ENCODE data around the gene CAMSAP2. TPM values are rescaled to one million over a fixed set of nuclear protein-coding genes. Genes with fewer than 3 reads are reported as not detected.

The CAMSAP2 gene
- total RNA-seq, 1 donor from 2014 or later, result 27.9 TPM

DNA sequence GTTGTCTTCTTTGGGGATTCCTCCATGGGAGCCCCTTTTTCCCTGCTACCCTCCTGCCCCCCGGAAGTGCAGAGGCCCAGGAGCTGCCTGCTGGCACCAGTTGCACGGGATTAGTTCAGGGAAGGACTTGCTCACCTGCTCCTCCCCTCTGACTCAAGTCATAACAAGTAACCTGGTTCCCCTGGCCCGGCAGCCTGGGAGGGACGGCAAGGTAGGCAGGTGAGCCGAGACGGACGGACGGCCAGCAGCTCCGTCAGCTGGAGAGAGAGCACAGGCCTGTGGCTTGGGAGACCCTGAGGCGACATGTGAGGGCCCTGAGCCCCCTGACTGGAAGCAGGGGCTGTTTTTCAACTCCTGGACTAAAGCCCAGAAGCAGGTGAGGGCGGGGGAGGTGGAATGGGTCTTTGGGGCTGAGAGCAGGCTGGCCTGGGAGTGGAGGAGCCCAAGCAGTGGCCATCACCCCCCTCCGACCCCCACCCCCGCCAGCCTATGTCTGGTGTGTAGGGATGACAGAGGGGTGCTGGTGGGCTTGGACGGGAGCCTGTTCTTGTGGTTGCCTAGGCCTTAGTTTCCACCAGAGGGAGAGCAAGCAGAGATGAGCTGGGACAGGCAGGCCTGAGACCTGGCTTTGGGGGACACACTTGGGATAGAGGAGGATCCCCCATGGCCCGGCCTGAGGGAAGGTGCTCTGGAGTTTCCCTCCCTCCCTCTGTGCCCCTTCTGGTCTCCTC lies 156.2 kb downstream of the CAMSAP2 start, which contains the start of gene INAVA:
TSS of gene INAVA (plus strand) at position 189 of the 731 bp plus-strand sequence. CDS start 3,501 bp downstream, outside the sequence.
- Mint-ChIP-seq H3K36me3 (ENCODE audit: insufficient read depth) (peaks cover 11% of the 10 kb centered on the region), H3K27me3 (no peaks in the 10 kb centered on the region), H3K4me3 (ENCODE audit: low read depth) (peak within 1 kb of the TSS; percentile 85), H3K9me3 (ENCODE audit: low read depth) (no peaks in the 10 kb centered on the region), H3K4me1 (ENCODE audit: low read depth) (peaks cover 59% of the 10 kb centered on the region), H3K27ac (peak within 1 kb of the TSS; percentile 99)
- DNase-seq (ENCODE audit: low spot score, unreplicated experiment), result no peak
- TF ChIP-seq, protein P1, sequence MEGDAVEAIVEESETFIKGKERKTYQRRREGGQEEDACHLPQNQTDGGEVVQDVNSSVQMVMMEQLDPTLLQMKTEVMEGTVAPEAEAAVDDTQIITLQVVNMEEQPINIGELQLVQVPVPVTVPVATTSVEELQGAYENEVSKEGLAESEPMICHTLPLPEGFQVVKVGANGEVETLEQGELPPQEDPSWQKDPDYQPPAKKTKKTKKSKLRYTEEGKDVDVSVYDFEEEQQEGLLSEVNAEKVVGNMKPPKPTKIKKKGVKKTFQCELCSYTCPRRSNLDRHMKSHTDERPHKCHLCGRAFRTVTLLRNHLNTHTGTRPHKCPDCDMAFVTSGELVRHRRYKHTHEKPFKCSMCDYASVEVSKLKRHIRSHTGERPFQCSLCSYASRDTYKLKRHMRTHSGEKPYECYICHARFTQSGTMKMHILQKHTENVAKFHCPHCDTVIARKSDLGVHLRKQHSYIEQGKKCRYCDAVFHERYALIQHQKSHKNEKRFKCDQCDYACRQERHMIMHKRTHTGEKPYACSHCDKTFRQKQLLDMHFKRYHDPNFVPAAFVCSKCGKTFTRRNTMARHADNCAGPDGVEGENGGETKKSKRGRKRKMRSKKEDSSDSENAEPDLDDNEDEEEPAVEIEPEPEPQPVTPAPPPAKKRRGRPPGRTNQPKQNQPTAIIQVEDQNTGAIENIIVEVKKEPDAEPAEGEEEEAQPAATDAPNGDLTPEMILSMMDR (IDR thresholded peaks at IDR 0.05; ENCODE audit: unreplicated experiment), result no peak

DNA sequence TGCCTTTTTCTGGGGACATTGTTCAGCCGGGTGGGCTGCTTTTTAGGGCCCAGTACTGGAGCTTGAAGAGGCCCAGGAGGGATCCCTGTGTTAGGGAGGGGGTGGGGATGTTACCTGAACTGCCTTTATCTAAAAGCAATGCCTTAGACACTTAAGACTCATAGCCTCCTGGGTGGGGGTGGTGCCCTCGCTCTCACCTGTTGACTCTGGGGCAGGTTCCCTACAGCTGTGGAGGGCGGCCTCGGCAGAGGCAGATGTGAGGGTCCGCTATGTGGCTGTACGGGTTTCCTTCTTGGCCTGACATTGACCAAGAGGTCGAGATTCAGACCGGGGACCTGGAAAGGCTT lies 156.7 kb downstream of the CAMSAP2 start:
- TF ChIP-seq, protein P1 (IDR thresholded peaks at IDR 0.05; ENCODE audit: unreplicated experiment), result no peak
- DNase-seq (ENCODE audit: low spot score, unreplicated experiment), result no peak
- peaks cover 59% of the 10 kb centered on the region for H3K4me1 Mint-ChIP-seq (ENCODE audit: low read depth)
- H3K36me3 Mint-ChIP-seq (ENCODE audit: insufficient read depth), result peaks cover 11% of the 10 kb centered on the region
- peak overlapping the region; percentile 99 for H3K27ac Mint-ChIP-seq
- H3K27me3 Mint-ChIP-seq, result no peaks in the 10 kb centered on the region
- no peaks in the 10 kb centered on the region for H3K9me3 Mint-ChIP-seq (ENCODE audit: low read depth)
- H3K4me3 Mint-ChIP-seq (ENCODE audit: low read depth), result peak overlapping the region; percentile 85

DNA sequence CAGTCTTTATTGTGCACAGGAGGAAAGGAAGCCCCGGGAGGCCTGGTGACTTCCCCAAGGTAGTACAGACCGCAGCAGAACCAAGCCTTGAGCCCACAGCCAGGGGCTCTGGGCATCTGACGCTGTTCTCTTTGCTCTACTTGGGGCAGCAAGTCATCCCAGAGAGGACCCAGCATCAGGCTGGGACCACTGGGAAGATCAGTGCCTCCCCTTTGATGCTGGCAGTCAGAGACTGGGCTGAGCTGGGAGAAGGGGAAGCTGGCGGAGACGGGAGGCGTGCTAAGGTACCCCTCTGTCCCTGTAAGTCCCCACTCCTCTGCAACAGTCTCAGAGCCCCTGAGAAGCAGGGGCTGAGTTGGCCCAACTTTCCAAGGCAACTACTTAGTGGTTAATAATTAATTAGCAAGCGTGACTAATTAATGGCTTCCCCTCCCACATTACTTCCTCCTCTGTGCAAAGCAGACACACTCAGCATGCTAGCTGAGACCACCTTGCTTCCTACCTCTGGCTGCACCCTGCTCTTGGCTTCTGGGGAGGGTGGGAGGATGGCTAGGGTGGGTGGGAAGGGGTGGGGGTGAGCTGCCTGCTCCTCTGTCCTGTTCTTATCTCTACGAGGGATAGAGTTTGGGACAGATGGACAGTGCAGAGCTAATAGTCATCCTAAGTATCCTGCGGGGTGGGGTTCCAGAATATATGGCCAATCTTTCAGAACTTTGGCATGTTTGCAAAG lies 157.3 kb downstream of the CAMSAP2 start:
- DNase-seq (ENCODE audit: low spot score, unreplicated experiment), result no peak
- peak overlapping the region; percentile 85 for H3K4me3 Mint-ChIP-seq (ENCODE audit: low read depth)
- H3K27me3 Mint-ChIP-seq, result no peaks in the 10 kb centered on the region
- peak overlapping the region; percentile 99 for H3K27ac Mint-ChIP-seq
- TF ChIP-seq, protein P1 (IDR thresholded peaks at IDR 0.05; ENCODE audit: unreplicated experiment), result no peak
- H3K36me3 Mint-ChIP-seq (ENCODE audit: insufficient read depth), result peaks cover 11% of the 10 kb centered on the region
- no peaks in the 10 kb centered on the region for H3K9me3 Mint-ChIP-seq (ENCODE audit: low read depth)
- H3K4me1 Mint-ChIP-seq (ENCODE audit: low read depth), result peaks cover 56% of the 10 kb centered on the region

DNA sequence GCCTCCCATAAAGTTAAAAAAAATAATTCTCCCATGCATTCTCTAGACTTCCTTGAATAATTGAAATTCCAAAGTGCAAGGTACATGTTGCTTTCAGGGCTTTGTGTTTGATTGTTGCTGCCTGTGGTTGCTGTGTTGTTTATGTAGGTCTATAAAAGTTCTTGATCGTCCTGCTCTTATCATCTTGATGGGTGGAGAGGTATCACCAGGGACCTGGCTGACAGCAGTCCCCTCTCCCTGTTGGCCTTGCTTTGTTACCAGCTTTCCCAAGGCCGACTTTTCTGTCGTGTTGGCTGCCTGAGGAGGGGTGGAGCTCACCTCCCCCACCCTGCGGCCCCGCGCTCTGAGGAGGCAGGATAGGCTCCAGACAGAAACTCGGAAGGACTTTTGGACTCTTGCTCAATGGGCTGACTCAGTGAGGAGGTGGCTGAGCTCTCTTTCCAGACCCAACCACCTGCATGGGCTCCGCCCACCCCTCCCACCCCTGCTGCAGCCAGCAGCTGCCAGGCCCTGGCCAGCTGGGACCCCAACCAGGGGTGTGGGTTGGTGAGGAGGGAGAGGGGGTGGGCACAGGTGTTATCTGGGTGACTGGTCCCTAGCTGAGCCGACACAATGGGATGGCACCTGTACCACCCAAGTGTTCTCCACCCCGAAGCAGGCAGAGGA lies 158.0 kb downstream of the CAMSAP2 start:
- H3K4me1 Mint-ChIP-seq (ENCODE audit: low read depth), result peaks cover 56% of the 10 kb centered on the region
- H3K27ac Mint-ChIP-seq, result peak overlapping the region; percentile 99
- TF ChIP-seq, protein P1 (IDR thresholded peaks at IDR 0.05; ENCODE audit: unreplicated experiment), result no peak
- H3K9me3 Mint-ChIP-seq (ENCODE audit: low read depth), result no peaks in the 10 kb centered on the region
- peak overlapping the region; percentile 85 for H3K4me3 Mint-ChIP-seq (ENCODE audit: low read depth)
- peaks cover 13% of the 10 kb centered on the region for H3K36me3 Mint-ChIP-seq (ENCODE audit: insufficient read depth)
- DNase-seq (ENCODE audit: low spot score, unreplicated experiment), result peak; percentile 42
- no peaks in the 10 kb centered on the region for H3K27me3 Mint-ChIP-seq

DNA sequence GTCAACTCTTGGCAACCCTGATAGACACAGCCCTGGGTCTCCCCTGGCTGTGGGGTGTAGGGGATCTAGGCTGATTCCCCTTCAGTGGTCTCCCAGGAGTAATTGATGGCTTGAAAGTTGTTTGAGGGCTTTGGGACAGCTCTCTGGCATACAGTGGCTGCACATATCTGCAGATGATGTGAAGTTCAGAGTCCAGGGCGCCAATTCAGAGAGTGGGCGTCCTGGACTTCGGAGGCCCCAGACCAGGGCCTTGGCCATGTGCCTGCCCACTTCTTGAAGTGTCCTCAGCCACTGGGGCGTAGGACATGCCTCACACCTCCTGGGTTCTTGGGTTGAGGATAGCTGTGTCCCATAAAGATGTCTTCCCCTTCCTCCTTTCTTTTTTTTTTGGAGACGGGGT lies 158.6 kb downstream of the CAMSAP2 start:
- no peak for DNase-seq (ENCODE audit: low spot score, unreplicated experiment)
- Mint-ChIP-seq H3K36me3 (ENCODE audit: insufficient read depth) (peaks cover 16% of the 10 kb centered on the region), H3K9me3 (ENCODE audit: low read depth) (no peaks in the 10 kb centered on the region), H3K4me3 (ENCODE audit: low read depth) (no peak overlapping the region), H3K27me3 (no peaks in the 10 kb centered on the region), H3K27ac (peak overlapping the region; percentile 90), H3K4me1 (ENCODE audit: low read depth) (peaks cover 52% of the 10 kb centered on the region)
- TF ChIP-seq, protein P1 (IDR thresholded peaks at IDR 0.05; ENCODE audit: unreplicated experiment), result no peak
